22Rv1 (cell line): ENCODE measurements around the gene YIPF3.

ENCODE experiments used
- H3K27ac ChIP-seq: fragments of 450-650 bp; 2 replicates; pipeline ENCODE4 v1.5.1; 2017
- CTCF ChIP-seq: fragments of 450-650 bp; IDR thresholded peaks from 2 replicates; pipeline ENCODE4 v1.5.1; 2017; ENCODE audit warnings: mild to moderate bottlenecking
- ZFX ChIP-seq: fragments of 450-650 bp; IDR thresholded peaks from 2 replicates; pipeline ENCODE4 v1.6.1; 2017; ENCODE audit warnings: antibody characterized with exemption, borderline replicate concordance

YIPF3 gene

GRCh38 chr6:43532201-43532600, 15.5 kb upstream of the YIPF3 start:
- H3K27ac ChIP-seq = no peak overlapping the region
- TF ChIP-seq ZFX (no peak), CTCF (no peak)

GRCh38 chr6:43524483-43524961, 7.8 kb upstream of the YIPF3 start:
- peak overlapping the region; percentile 8; the same call in 1 of the 2 replicates for H3K27ac ChIP-seq
- TF ChIP-seq CTCF (no peak), ZFX (no peak)

- TF ChIP-seq CTCF (no peak), ZFX (no peak)
- no peak overlapping the region for H3K27ac ChIP-seq
Observed at GRCh38 chr6:43523284-43523683, 6.6 kb upstream of the YIPF3 start.

- TF ChIP-seq CTCF = no peak
- TF ChIP-seq ZFX = no peak
Observed at GRCh38 chr6:43522547-43523261, 6.0 kb upstream of the YIPF3 start.

GRCh38 chr6:43521836-43522235, 5.1 kb upstream of the YIPF3 start:
- H3K27ac ChIP-seq = no peak overlapping the region
- no peak for TF ChIP-seq CTCF
- TF ChIP-seq ZFX = no peak

More at GRCh38 chr6:43522547-43523261, 6.0 kb upstream of the YIPF3 start:
- H3K27ac ChIP-seq = no peak overlapping the region

GRCh38 chr6:43520097-43520496, 3.4 kb upstream of the YIPF3 start:
- H3K27ac ChIP-seq = no peak overlapping the region; the same call in 1 of the 2 replicates
- no peak for TF ChIP-seq ZFX
- no peak for TF ChIP-seq CTCF

GRCh38 chr6:43517505-43518357, 1.0 kb upstream of the YIPF3 start:
- no peak for TF ChIP-seq CTCF
- TF ChIP-seq ZFX = no peak
- peak overlapping the region; percentile 68 for H3K27ac ChIP-seq
